PC-3 (cell line): ENCODE data around the gene PRR15. TPM values are rescaled to one million over a fixed set of nuclear protein-coding genes. Genes with fewer than 3 reads are reported as not detected.

Experiments used
- ATAC-seq: fragments of 200-7000 bp; cut with Tn5 transposase; 2 replicates; pipeline ENCODE4 v1.9.1; 2020; ENCODE audit warnings: mild to moderate bottlenecking, moderate library complexity
- BruUV-seq: library from RNA; stranded (reverse); fragments of 400-500 nt; replicated peaks from 2 replicates; lab custom pipeline; 2021; lab: Mats Ljungman, UMichigan
- CTCF ChIA-PET: fragments of 300-600 bp; sonication (Branson Sonifier 250); formaldehyde crosslinking; loops from one replicate; lab custom pipeline; 2022; ENCODE audit warnings: antibody characterized with exemption; lab: Charles Lee
- POLR2A ChIA-PET: fragments of 300-600 bp; sonication (Branson Sonifier 250); formaldehyde crosslinking; loops from one replicate; lab custom pipeline; 2022; ENCODE audit warnings: antibody characterized with exemption; ENCODE audit not compliant: unreplicated experiment; lab: Charles Lee
- DNase-seq: peaks from one replicate; pipeline ENCODE4 v3.0.0-alpha.2; 2015
- H2AFZ ChIP-seq: fragments of 300-600 bp; sonication (generic); 2 replicates; pipeline ENCODE4 v1.6.0; 2016; ENCODE audit warnings: antibody characterized with exemption, low read length
- H3F3A ChIP-seq: fragments of 300-600 bp; sonication (generic); one replicate; pipeline ENCODE4 v1.6.0; 2017; ENCODE audit warnings: antibody characterized with exemption, low read length, control low read depth, mild to moderate bottlenecking; ENCODE audit not compliant: unreplicated experiment
- H3K27ac ChIP-seq: fragments of 300-600 bp; sonication (generic); 2 replicates; pipeline ENCODE4 v1.5.1; 2016; ENCODE audit warnings: mild to moderate bottlenecking, low read length
- H3K27me3 ChIP-seq: fragments of 300-600 bp; sonication (generic); 2 replicates; pipeline ENCODE4 v1.6.1; 2016; ENCODE audit warnings: low read length, mixed read lengths
- H3K36me3 ChIP-seq: fragments of 300-600 bp; sonication (generic); 2 replicates; pipeline ENCODE4 v1.6.1; 2016; ENCODE audit warnings: low read depth, mixed run types, low read length, mixed read lengths
- H3K4me1 ChIP-seq: fragments of 300-600 bp; sonication (generic); 2 replicates; pipeline ENCODE4 v1.5.1; 2016; ENCODE audit warnings: low read length; ENCODE audit not compliant: insufficient read depth
- H3K4me2 ChIP-seq: fragments of 300-600 bp; sonication (generic); 2 replicates; pipeline ENCODE4 v1.6.0; 2016; ENCODE audit warnings: low read length
- H3K4me3 ChIP-seq: fragments of 300-600 bp; sonication (generic); 2 replicates; pipeline ENCODE4 v1.5.1; 2016; ENCODE audit warnings: mild to moderate bottlenecking, low read length, mixed read lengths
- H3K79me2 ChIP-seq: fragments of 300-600 bp; sonication (generic); 2 replicates; pipeline ENCODE4 v1.6.1; 2017; ENCODE audit warnings: low read length, mixed read lengths
- H3K9ac ChIP-seq: fragments of 300-600 bp; sonication (generic); 2 replicates; pipeline ENCODE4 v1.6.0; 2016; ENCODE audit warnings: mild to moderate bottlenecking, low read length
- H3K9me2 ChIP-seq: fragments of 300-600 bp; sonication (generic); replicated peaks from 2 replicates; pipeline ENCODE4 v1.6.1; 2016; ENCODE audit warnings: mixed run types, low read length, mixed read lengths
- H3K9me3 ChIP-seq: fragments of 300-600 bp; sonication (generic); 2 replicates; pipeline ENCODE4 v1.6.1; 2016; ENCODE audit warnings: low read length, mixed read lengths
- H4K20me1 ChIP-seq: fragments of 300-600 bp; sonication (generic); 2 replicates; pipeline ENCODE4 v1.6.1; 2016; ENCODE audit warnings: low read length, mixed read lengths
- EZH2 ChIP-seq: fragments of 300-600 bp; sonication (generic); IDR thresholded peaks from one replicate; pipeline ENCODE4 v1.6.1; 2017; ENCODE audit warnings: antibody characterized with exemption, mild to moderate bottlenecking, low read length; ENCODE audit not compliant: unreplicated experiment
- EZH2phosphoT487 ChIP-seq: fragments of 300-600 bp; sonication (generic); IDR thresholded peaks from 2 replicates; pipeline ENCODE4 v1.6.1; 2018; ENCODE audit warnings: mild to moderate bottlenecking, antibody characterized with exemption, low read length, borderline replicate concordance
- intact Hi-C: fragments of 100-400 bp; cut with micrococcal nuclease; formaldehyde crosslinking; loops from 2 replicates; pipeline ENCODE4 v1.9.0; 2023
- total RNA-seq: library from RNA; depleted of rRNA; stranded (reverse); fragments of >200 nt; gene quantifications from 2 replicates; pipeline ENCODE4 v1.2.3, GENCODE V29; 2014
- TF ChIP-seq, protein P1 (sequence below): fragments of 300-600 bp; sonication (generic); conservative IDR thresholded peaks from 2 replicates; pipeline ENCODE4 v1.5.1; 2017; ENCODE audit warnings: antibody characterized with exemption, low read depth, mild to moderate bottlenecking, low read length

The PRR15 gene
- total RNA-seq, 1 experiment from 2014 or later: 23.4 TPM

DNA sequence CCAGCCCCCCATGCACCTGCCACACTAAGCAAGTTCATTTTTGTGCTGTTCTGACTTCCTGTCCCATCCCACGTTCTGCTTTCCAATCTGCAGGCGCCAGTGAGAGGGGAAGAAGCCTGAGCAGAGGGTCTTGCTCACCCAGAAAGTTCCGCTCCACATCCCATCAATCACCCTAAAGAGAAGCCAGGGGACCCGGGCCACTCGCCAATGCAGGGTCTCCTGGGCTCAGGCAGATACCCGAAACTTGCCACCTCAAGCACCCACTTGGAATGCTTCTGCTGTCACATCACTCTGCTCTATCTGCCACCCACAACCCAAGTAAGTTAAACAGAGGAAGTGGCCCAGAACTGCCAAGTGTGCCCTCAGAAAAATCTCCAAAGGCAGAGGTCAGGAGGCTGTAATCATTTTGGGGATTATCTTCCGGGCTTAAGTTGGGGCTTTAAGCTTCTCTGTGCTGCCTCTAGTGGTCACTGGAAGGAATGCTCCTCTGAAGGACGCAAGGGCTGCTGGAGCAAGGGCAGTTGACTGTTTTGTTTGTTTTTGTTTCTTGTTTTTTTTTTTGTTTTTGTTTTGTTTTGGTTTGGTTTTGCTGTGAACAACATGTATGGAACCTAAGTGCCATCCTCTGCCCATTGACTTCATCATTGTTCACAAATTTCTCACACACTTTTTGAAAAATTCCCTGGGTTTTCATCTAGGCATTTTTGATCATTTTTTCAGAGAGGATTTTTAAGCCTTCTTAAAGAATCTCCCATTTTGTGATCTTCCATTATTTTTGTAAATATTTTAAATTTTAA, 25.5 kb downstream of the PRR15 start:
- Histone ChIP-seq H4K20me1 (no peaks in the 10 kb centered on the region), H3K9me3 (no peaks in the 10 kb centered on the region), H2AFZ (peak overlapping the region; percentile 45; the same call in 1 of the 2 replicates), H3K27me3 (no peaks in the 10 kb centered on the region), H3K36me3 (no peaks in the 10 kb centered on the region), H3K4me3 (no peak overlapping the region), H3K9me2 (no peaks in the 10 kb centered on the region), H3F3A (no peaks in the 10 kb centered on the region), H3K79me2 (no peaks in the 10 kb centered on the region), H3K4me2 (no peak overlapping the region), H3K9ac (no peak overlapping the region), H3K27ac (no peak overlapping the region), H3K4me1 (peaks cover 18% of the 10 kb centered on the region)
- ChIA-PET CTCF (interaction anchor here (0.7 to 1.1 kb wide), 3 partner anchors 10 to 289 kb away, joined by 3 to 5 read pairs (median 4); no protein-coding TSS in a partner anchor), POLR2A (no interaction called here)
- TF ChIP-seq EZH2 (no peak), EZH2phosphoT487 (no peak)
- TF ChIP-seq, protein P1, sequence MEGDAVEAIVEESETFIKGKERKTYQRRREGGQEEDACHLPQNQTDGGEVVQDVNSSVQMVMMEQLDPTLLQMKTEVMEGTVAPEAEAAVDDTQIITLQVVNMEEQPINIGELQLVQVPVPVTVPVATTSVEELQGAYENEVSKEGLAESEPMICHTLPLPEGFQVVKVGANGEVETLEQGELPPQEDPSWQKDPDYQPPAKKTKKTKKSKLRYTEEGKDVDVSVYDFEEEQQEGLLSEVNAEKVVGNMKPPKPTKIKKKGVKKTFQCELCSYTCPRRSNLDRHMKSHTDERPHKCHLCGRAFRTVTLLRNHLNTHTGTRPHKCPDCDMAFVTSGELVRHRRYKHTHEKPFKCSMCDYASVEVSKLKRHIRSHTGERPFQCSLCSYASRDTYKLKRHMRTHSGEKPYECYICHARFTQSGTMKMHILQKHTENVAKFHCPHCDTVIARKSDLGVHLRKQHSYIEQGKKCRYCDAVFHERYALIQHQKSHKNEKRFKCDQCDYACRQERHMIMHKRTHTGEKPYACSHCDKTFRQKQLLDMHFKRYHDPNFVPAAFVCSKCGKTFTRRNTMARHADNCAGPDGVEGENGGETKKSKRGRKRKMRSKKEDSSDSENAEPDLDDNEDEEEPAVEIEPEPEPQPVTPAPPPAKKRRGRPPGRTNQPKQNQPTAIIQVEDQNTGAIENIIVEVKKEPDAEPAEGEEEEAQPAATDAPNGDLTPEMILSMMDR: peak; percentile 80
- peak; percentile 65 for DNase-seq
- peak; percentile 37; the same call in 1 of the 2 replicates for ATAC-seq
- BruUV-seq: no TSS peak
- intact Hi-C loops: no loop called here

DNA sequence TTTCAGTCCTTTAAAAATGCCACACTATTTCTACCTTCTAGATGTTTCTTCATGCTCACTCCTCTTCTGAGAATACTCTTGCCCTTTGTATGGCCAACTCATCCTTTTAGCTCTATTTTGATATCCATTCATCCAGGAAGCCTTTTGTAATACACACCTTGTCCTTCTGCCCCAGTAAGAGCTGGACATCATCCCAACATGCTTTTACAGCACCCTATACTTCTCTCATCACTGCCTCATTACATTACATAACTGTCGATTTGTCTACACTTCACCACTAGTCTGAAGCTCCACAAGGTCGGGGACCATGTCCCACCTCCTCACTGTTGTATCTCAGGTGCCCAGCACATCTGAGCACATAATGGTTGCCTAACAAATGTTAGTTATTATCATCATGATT, 29.2 kb downstream of the PRR15 start:
- CTCF ChIA-PET: interaction anchor here (0.7 kb wide), 1 partner anchor 16 kb away, joined by 3 read pairs; no protein-coding TSS in a partner anchor
- H3K9me2 ChIP-seq: no peaks in the 10 kb centered on the region
- no peaks in the 10 kb centered on the region for H4K20me1 ChIP-seq
- POLR2A ChIA-PET: no interaction called here
- H3K9me3 ChIP-seq: no peaks in the 10 kb centered on the region
- H3K9ac ChIP-seq: no peak overlapping the region
- H3K4me2 ChIP-seq: peak overlapping the region; percentile 62; the same call in 1 of the 2 replicates
- no peaks in the 10 kb centered on the region for H3K36me3 ChIP-seq
- no peaks in the 10 kb centered on the region for H3K27me3 ChIP-seq
- peaks cover 18% of the 10 kb centered on the region for H3K4me1 ChIP-seq
- intact Hi-C loops: no loop called here
- no peak overlapping the region for H3K27ac ChIP-seq
- peak; percentile 41 for ATAC-seq
- no peak overlapping the region for H3K4me3 ChIP-seq
- no peaks in the 10 kb centered on the region for H3F3A ChIP-seq
- H2AFZ ChIP-seq: no peak overlapping the region
- BruUV-seq: TSS peak; percentile 81
- TF ChIP-seq EZH2phosphoT487: no peak
- TF ChIP-seq, protein P1: no peak
- TF ChIP-seq EZH2: no peak
- H3K79me2 ChIP-seq: no peaks in the 10 kb centered on the region
- DNase-seq: peak; percentile 22

DNA sequence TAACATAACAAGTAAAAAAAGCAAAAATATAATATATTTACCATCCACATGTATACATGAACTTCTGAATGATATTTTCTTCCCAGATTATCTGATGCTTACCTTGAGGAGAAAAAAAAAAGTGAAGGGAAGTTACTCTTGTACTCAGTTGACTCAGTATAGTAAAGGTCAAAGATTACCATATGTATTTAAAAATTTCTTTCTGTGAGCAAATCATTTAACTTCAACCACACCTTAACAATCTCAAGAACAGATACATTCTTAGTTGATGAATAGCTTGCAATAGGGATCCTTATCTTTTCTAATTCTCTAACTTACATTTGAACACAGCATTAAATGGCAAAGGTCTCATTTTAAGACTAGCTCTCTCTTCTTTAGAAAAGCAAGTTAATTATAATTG, 29.8 kb downstream of the PRR15 start:
- Histone ChIP-seq H3K36me3 (no peaks in the 10 kb centered on the region), H3K27me3 (no peaks in the 10 kb centered on the region), H3K9me3 (no peaks in the 10 kb centered on the region), H3F3A (no peaks in the 10 kb centered on the region), H3K4me2 (peak overlapping the region; percentile 62), H3K27ac (peak overlapping the region; percentile 28; the same call in 1 of the 2 replicates), H3K4me3 (no peak overlapping the region), H3K9ac (no peak overlapping the region), H2AFZ (no peak overlapping the region), H3K79me2 (no peaks in the 10 kb centered on the region), H3K9me2 (no peaks in the 10 kb centered on the region), H3K4me1 (peaks cover 18% of the 10 kb centered on the region), H4K20me1 (no peaks in the 10 kb centered on the region)
- DNase-seq (peak; percentile 57), ATAC-seq (peak; percentile 81)
- TF ChIP-seq, protein P1: no peak
- no peak for TF ChIP-seq EZH2
- no peak for TF ChIP-seq EZH2phosphoT487
- intact Hi-C loops: no loop called here
- POLR2A ChIA-PET: no interaction called here
- no TSS peak for BruUV-seq
- CTCF ChIA-PET: no interaction called here
